HEK293 (cell line): ENCODE results near the gene CCDC69.

Experiments
- CTCF ChIA-PET: fragments of 350-600 bp; formaldehyde crosslinking; extraction: SDS; loops from one replicate; lab custom pipeline; 2021; ENCODE audit warnings: antibody characterized with exemption; lab: Yijun Ruan, JAX
- POLR2A ChIA-PET: fragments of 300-600 bp; formaldehyde crosslinking; extraction: SDS; loops from one replicate; lab custom pipeline; 2020; ENCODE audit warnings: antibody characterized with exemption, inconsistent platforms; lab: Yijun Ruan, JAX
- H3K27ac ChIP-seq: fragments of 200-500 bp; sonication (Bioruptor generic); 2 replicates; pipeline ENCODE4 v1.5.1; 2014; ENCODE audit warnings: low read depth, low read length, control low read depth, inconsistent platforms; ENCODE audit errors: extremely low read depth
- H3K36me3 ChIP-seq, 2 experiments: fragments of 200-500 bp in 1 of 2; sonication (Bioruptor generic) in 1 of 2; 1 replicate in 1 of 2; 2 replicates in 1 of 2; pipeline ENCODE4 v1.5.1; 2014 to 2017; ENCODE audit warnings: inconsistent platforms in 2 of 2, low read length in 2 of 2; ENCODE audit not compliant: control insufficient read depth in 2 of 2, insufficient read depth in 1 of 2
- H3K4me1 ChIP-seq: fragments of 200-500 bp; sonication (Bioruptor generic); 2 replicates; pipeline ENCODE4 v1.5.1; 2014; ENCODE audit warnings: mild to moderate bottlenecking, low read length, inconsistent platforms; ENCODE audit not compliant: control insufficient read depth, insufficient read depth
- H3K4me3 ChIP-seq: 2 replicates; pipeline ENCODE4 v1.5.1; 2011; ENCODE audit warnings: low read depth, mild to moderate bottlenecking, control low read depth, low read length, moderate library complexity
- H3K9me3 ChIP-seq: fragments of 200-500 bp; sonication (Bioruptor generic); 2 replicates; pipeline ENCODE4 v1.5.1; 2014; ENCODE audit warnings: low read depth, low read length, inconsistent platforms; ENCODE audit not compliant: control insufficient read depth, insufficient read depth
- ATF2 ChIP-seq: fragments of 450-650 bp; formaldehyde crosslinking; IDR thresholded peaks from 2 replicates; pipeline ENCODE4 v1.5.1; 2016; ENCODE audit warnings: missing biosample characterization, missing genetic modification characterization, low read depth
- EGR2 ChIP-seq: fragments of 450-650 bp; formaldehyde crosslinking; IDR thresholded peaks from 2 replicates; pipeline ENCODE4 v1.5.1; 2016; ENCODE audit warnings: low read depth, missing biosample characterization, missing genetic modification characterization
- PRDM6 ChIP-seq: fragments of 450-650 bp; formaldehyde crosslinking; IDR thresholded peaks from 2 replicates; pipeline ENCODE4 v1.5.1; 2017; ENCODE audit warnings: missing biosample characterization, missing genetic modification characterization
- SP2 ChIP-seq: fragments of 450-650 bp; formaldehyde crosslinking; IDR thresholded peaks from 2 replicates; pipeline ENCODE4 v1.5.1; 2016; ENCODE audit warnings: missing biosample characterization, missing genetic modification characterization
- SP7 ChIP-seq: fragments of 450-650 bp; formaldehyde crosslinking; IDR thresholded peaks from 2 replicates; pipeline ENCODE4 v1.5.1; 2016; ENCODE audit warnings: missing biosample characterization, missing genetic modification characterization
- TRIM28 ChIP-seq: IDR thresholded peaks from 2 replicates; pipeline ENCODE4 v1.6.1; 2011; ENCODE audit warnings: low read length, control low read depth, borderline replicate concordance
- ZBTB48 ChIP-seq: fragments of 450-650 bp; formaldehyde crosslinking; IDR thresholded peaks from 2 replicates; pipeline ENCODE4 v1.5.1; 2016; ENCODE audit warnings: missing biosample characterization, missing genetic modification characterization
- ZFHX2 ChIP-seq: fragments of 450-650 bp; formaldehyde crosslinking; conservative IDR thresholded peaks from 2 replicates; pipeline ENCODE4 v1.5.1; 2016; ENCODE audit warnings: missing biosample characterization, missing genetic modification characterization
- ZNF140 ChIP-seq: fragments of 450-650 bp; formaldehyde crosslinking; IDR thresholded peaks from 2 replicates; pipeline ENCODE4 v1.5.1; 2016; ENCODE audit warnings: missing biosample characterization, missing genetic modification characterization
- ZNF157 ChIP-seq: fragments of 450-650 bp; formaldehyde crosslinking; IDR thresholded peaks from 2 replicates; pipeline ENCODE4 v1.5.1; 2016; ENCODE audit warnings: missing biosample characterization, missing genetic modification characterization
- ZNF174 ChIP-seq: fragments of 450-650 bp; formaldehyde crosslinking; IDR thresholded peaks from 2 replicates; pipeline ENCODE4 v1.5.0; 2017; ENCODE audit warnings: missing biosample characterization, mild to moderate bottlenecking, missing genetic modification characterization
- ZNF184 ChIP-seq: fragments of 450-650 bp; IDR thresholded peaks from 2 replicates; pipeline ENCODE4 v1.5.1; 2018; ENCODE audit warnings: missing biosample characterization, mild to moderate bottlenecking, missing genetic modification characterization
- ZNF23 ChIP-seq: fragments of 450-650 bp; formaldehyde crosslinking; IDR thresholded peaks from 2 replicates; pipeline ENCODE4 v1.5.1; 2016; ENCODE audit warnings: missing biosample characterization, missing genetic modification characterization, borderline replicate concordance
- ZNF24 ChIP-seq: fragments of 450-650 bp; formaldehyde crosslinking; IDR thresholded peaks from 2 replicates; pipeline ENCODE4 v1.5.1; 2016; ENCODE audit warnings: missing biosample characterization, missing genetic modification characterization
- ZNF37A ChIP-seq: fragments of 450-650 bp; IDR thresholded peaks from 2 replicates; pipeline ENCODE4 v1.5.1; 2018; ENCODE audit warnings: missing biosample characterization, missing genetic modification characterization
- ZNF529 ChIP-seq: fragments of 450-650 bp; formaldehyde crosslinking; IDR thresholded peaks from 2 replicates; pipeline ENCODE4 v1.5.1; 2017; ENCODE audit warnings: missing genetic modification characterization, missing biosample characterization; ENCODE audit not compliant: insufficient replicate concordance
- ZNF654 ChIP-seq: fragments of 450-650 bp; formaldehyde crosslinking; IDR thresholded peaks from 2 replicates; pipeline ENCODE4 v1.5.1; 2016; ENCODE audit warnings: low read depth, missing biosample characterization, missing genetic modification characterization
- ZNF664 ChIP-seq: fragments of 450-650 bp; formaldehyde crosslinking; IDR thresholded peaks from 2 replicates; pipeline ENCODE4 v1.5.1; 2016; ENCODE audit warnings: missing biosample characterization, missing genetic modification characterization
- ZNF707 ChIP-seq: fragments of 450-650 bp; formaldehyde crosslinking; IDR thresholded peaks from 2 replicates; pipeline ENCODE4 v1.5.1; 2016; ENCODE audit warnings: missing biosample characterization, missing genetic modification characterization
- ZNF76 ChIP-seq: fragments of 450-650 bp; formaldehyde crosslinking; IDR thresholded peaks from 2 replicates; pipeline ENCODE4; 2016; ENCODE audit warnings: low read depth, missing biosample characterization, missing genetic modification characterization, borderline replicate concordance
- ZNF768 ChIP-seq: fragments of 450-650 bp; formaldehyde crosslinking; IDR thresholded peaks from 2 replicates; pipeline ENCODE4 v1.5.1; 2018; ENCODE audit warnings: missing biosample characterization, mild to moderate bottlenecking, missing genetic modification characterization
- ZSCAN16 ChIP-seq: fragments of 450-650 bp; formaldehyde crosslinking; IDR thresholded peaks from 2 replicates; pipeline ENCODE4 v1.5.1; 2016; ENCODE audit warnings: missing biosample characterization, missing genetic modification characterization
- TF ChIP-seq, protein P1 (sequence below): fragments of 450-650 bp; formaldehyde crosslinking; IDR thresholded peaks from 2 replicates; pipeline ENCODE4 v1.5.1; 2016; ENCODE audit warnings: missing biosample characterization, missing genetic modification characterization
- TF ChIP-seq, protein P2 (sequence below): fragments of 450-650 bp; formaldehyde crosslinking; IDR thresholded peaks from 2 replicates; pipeline ENCODE4 v1.5.1; 2016; ENCODE audit warnings: missing biosample characterization, missing genetic modification characterization, borderline replicate concordance

The CCDC69 gene

DNA sequence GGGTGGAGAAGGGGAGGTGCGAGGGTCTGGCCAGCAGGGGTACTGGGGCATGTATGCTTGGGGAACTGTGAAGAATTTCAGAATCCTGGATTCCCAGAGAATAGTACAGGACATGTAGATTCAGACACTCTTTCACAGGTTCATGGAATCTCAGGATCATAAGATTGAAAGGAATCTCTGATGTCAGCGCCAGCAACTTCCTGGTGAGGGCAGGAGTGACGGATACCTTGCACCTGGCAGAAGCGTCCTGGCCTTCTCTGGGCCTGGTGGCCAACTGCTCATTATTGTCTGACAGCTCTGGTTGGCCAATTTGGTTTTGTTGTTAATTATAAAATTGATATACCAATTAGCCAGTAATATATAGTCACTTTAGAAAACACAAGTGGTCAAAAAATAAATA is 36.0 kb upstream of the CCDC69 start:
- ChIA-PET CTCF (no interaction called here), POLR2A (no interaction called here)
- TF ChIP-seq SP7 (tag by site-specific recombination) (no peak), TRIM28 (no peak), ZNF768 (tag by site-specific recombination) (no peak), ZNF37A (no peak), ZNF664 (tag by site-specific recombination) (no peak), ZNF76 (no peak), SP2 (tag by site-specific recombination) (no peak), ZNF24 (tag by site-specific recombination) (no peak)
- Histone ChIP-seq H3K27ac (no peak overlapping the region), H3K4me3 (no peak overlapping the region), H3K4me1 (no peaks in the 10 kb centered on the region), H3K36me3 (peaks cover 0 to 4% of the 10 kb centered on the region in 2 experiments; a peak in 1 of 3 replicates), H3K9me3 (no peaks in the 10 kb centered on the region)

DNA sequence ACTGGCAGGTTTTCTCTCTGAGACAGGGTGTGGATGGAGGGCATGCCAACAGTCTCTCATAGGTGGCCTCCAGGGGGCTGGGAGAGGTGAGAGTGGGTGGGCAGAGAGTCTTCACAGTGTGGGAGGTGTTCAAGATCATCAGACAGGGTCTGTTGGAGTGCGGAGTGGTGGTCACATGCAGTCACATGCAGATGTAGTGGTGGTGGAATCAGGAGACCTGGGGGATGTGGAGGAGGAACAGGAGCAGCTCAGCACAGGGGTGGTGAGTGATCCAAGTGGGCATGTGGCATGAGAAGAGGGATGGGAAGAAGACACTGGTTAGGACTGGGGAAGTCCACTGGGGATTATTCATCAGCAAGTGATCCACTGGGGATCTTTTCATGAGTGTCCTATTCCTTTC is 34.9 kb upstream of the CCDC69 start:
- peaks cover 0 to 4% of the 10 kb centered on the region in 2 experiments; a peak in 1 of 3 replicates for H3K36me3 ChIP-seq
- no peaks in the 10 kb centered on the region for H3K4me1 ChIP-seq
- TF ChIP-seq PRDM6 (tag by site-specific recombination) (no peak), ZSCAN16 (tag by site-specific recombination) (no peak), ZNF174 (tag by site-specific recombination) (no peak), EGR2 (tag by site-specific recombination) (peak; percentile 93), ZNF654 (tag by site-specific recombination) (no peak), ZNF529 (tag by site-specific recombination) (no peak), ZNF76 (no peak), ZBTB48 (tag by site-specific recombination) (no peak), ZFHX2 (peak; percentile 78), ZNF140 (no peak), ZNF184 (tag by site-specific recombination) (no peak), ATF2 (tag by site-specific recombination) (no peak), ZNF707 (tag by site-specific recombination) (no peak), ZNF23 (tag by site-specific recombination) (no peak), ZNF157 (no peak)
- TF ChIP-seq, protein P1, sequence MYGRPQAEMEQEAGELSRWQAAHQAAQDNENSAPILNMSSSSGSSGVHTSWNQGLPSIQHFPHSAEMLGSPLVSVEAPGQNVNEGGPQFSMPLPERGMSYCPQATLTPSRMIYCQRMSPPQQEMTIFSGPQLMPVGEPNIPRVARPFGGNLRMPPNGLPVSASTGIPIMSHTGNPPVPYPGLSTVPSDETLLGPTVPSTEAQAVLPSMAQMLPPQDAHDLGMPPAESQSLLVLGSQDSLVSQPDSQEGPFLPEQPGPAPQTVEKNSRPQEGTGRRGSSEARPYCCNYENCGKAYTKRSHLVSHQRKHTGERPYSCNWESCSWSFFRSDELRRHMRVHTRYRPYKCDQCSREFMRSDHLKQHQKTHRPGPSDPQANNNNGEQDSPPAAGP (tag by site-specific recombination), result no peak
- TF ChIP-seq, protein P2, sequence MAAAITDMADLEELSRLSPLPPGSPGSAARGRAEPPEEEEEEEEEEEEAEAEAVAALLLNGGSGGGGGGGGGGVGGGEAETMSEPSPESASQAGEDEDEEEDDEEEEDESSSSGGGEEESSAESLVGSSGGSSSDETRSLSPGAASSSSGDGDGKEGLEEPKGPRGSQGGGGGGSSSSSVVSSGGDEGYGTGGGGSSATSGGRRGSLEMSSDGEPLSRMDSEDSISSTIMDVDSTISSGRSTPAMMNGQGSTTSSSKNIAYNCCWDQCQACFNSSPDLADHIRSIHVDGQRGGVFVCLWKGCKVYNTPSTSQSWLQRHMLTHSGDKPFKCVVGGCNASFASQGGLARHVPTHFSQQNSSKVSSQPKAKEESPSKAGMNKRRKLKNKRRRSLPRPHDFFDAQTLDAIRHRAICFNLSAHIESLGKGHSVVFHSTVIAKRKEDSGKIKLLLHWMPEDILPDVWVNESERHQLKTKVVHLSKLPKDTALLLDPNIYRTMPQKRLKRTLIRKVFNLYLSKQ (tag by site-specific recombination), result no peak
- CTCF ChIA-PET, result no interaction called here
- H3K9me3 ChIP-seq, result no peaks in the 10 kb centered on the region
- no peak overlapping the region for H3K27ac ChIP-seq
- POLR2A ChIA-PET, result no interaction called here
- H3K4me3 ChIP-seq, result no peak overlapping the region
